WI38 (cell line): ENCODE measurements around the gene VWA8.

Experiments
- H3K4me3 ChIP-seq: 2 replicates; pipeline ENCODE4 v1.5.1; 2011; ENCODE audit warnings: low read depth, mild to moderate bottlenecking, control low read depth, low read length
- TF ChIP-seq, protein P1 (sequence below): IDR thresholded peaks from 2 replicates; pipeline ENCODE4 v1.5.1; 2012; ENCODE audit warnings: low read depth, mild to moderate bottlenecking, control low read depth, low read length

The VWA8 gene

DNA sequence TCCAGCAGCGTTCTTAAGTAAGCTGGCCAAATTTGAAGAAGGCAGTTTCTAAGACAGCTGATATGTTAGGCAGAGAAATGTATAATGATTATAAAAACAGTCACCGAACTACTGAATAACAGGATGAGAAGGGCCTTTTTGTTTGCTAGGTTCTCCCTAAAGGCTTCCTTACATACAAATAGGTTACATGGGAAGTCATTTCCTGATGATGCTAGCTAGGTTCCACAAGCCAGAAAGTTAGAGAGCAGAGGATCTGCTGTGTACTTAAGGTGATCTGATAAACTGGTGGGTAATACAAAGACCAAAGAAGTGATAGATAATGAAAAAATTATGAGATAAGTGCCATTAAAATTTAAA is 139.7 kb downstream of the VWA8 start:
- no peak overlapping the region for H3K4me3 ChIP-seq
- TF ChIP-seq, protein P1, sequence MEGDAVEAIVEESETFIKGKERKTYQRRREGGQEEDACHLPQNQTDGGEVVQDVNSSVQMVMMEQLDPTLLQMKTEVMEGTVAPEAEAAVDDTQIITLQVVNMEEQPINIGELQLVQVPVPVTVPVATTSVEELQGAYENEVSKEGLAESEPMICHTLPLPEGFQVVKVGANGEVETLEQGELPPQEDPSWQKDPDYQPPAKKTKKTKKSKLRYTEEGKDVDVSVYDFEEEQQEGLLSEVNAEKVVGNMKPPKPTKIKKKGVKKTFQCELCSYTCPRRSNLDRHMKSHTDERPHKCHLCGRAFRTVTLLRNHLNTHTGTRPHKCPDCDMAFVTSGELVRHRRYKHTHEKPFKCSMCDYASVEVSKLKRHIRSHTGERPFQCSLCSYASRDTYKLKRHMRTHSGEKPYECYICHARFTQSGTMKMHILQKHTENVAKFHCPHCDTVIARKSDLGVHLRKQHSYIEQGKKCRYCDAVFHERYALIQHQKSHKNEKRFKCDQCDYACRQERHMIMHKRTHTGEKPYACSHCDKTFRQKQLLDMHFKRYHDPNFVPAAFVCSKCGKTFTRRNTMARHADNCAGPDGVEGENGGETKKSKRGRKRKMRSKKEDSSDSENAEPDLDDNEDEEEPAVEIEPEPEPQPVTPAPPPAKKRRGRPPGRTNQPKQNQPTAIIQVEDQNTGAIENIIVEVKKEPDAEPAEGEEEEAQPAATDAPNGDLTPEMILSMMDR, result no peak

DNA sequence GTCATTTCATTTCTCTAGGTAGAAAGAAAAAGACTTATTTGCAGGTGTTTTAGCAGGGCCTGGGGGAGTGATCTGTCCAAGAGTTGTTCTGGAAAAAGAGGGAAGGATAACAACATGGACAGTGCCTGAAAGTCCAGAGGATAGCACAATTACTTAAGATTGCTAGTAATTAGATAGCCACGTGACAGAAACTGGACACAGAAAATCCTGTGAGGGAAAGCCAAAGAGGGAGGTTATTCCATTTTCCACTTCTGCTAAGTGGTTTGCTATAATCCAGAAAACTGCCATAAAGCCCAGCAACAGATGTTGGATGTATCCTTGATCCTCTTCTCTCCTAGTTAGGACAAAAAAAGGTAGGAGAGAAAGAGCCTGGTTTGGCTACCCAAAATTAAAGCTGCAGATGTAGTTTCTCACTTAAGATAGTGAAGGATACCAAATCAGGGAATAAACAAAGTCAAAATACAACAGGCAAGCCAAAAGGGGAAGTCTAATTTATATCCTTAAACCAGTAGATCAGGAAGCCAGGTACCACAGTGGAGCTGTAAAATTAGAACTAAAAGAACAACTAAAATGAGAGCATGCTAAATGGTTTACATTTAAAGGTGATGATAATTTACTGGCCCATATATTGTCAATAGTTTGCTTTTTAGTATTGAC is 140.2 kb downstream of the VWA8 start:
- H3K4me3 ChIP-seq, result no peak overlapping the region
- TF ChIP-seq, protein P1, result no peak

DNA sequence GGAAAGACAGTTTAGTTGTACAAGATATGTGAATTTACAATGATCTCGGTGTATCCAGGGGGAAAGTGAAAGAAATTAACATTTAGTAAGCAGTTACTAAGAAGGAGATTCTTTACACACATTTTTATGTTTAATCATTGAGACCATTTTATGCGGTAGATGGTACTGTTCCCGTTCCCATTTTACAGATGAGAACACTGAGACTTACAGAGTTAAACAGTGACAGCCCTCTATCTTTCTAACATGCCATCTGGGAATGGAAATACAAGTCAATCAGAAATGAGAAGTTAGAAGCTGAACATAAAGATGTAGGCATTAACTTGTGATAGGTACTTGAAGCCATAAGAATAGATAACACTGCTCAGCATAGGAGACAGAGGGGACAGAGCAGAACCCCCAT is 144.9 kb downstream of the VWA8 start:
- TF ChIP-seq, protein P1, result no peak
- no peak overlapping the region for H3K4me3 ChIP-seq

DNA sequence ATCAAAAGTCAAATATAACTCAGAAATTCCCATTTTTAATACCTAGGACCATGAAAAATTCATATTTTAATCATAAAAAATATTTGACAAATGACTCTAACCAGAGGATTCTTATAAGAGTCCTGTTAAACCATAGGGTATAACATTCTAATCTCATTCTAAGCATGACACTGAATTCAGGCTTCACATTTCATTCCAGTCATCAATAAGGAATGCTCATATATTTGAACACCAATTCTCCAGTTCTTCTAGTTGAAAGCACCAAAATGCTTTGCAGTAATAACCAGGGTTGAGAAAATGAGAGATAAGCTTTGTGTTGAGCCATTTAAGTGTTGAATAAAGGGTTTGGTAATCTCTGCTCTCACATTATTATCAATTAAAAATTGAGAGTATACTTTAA is 147.5 kb downstream of the VWA8 start:
- TF ChIP-seq, protein P1, result no peak

GRCh38 chr13:41812851-41813250 is 148.1 kb downstream of the VWA8 start:
- TF ChIP-seq, protein P1, result no peak

More for the DNA sequence above, 147.5 kb downstream of the VWA8 start:
- no peak overlapping the region for H3K4me3 ChIP-seq

GRCh38 chr13:41812237-41812636 is 148.7 kb downstream of the VWA8 start:
- TF ChIP-seq, protein P1, result no peak
- H3K4me3 ChIP-seq, result no peak overlapping the region

More at GRCh38 chr13:41812851-41813250, 148.1 kb downstream of the VWA8 start:
- no peak overlapping the region for H3K4me3 ChIP-seq

DNA sequence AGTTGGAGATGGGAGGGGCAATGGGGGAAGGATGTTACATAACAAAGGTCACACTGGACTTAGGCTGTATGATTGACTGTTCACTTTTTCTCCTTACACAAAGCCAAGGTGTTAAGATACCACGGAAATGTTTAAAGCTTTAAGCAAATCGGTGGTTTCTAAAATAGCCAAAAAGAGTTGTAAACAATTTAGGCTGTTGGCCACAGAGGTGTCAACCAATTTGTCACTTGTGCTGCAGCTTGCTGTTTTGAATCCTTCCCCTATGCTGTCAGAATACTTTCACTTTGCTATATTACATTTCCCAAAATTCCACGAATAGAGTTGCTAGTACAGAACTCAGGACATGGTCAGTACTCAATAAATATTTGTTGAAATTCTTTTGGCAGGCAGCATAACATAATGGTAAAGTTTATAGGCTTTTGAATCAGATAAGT is 149.3 kb downstream of the VWA8 start:
- H3K4me3 ChIP-seq, result no peak overlapping the region
- TF ChIP-seq, protein P1, result no peak
